AML-193 (cell line): ENCODE measurements around the gene EIF4A3.

Experiments
- DNase-seq, 2 experiments: peaks; one replicate each; lab custom pipeline; 2025; lab: John Stamatoyannopoulos, UW

EIF4A3 gene

DNA sequence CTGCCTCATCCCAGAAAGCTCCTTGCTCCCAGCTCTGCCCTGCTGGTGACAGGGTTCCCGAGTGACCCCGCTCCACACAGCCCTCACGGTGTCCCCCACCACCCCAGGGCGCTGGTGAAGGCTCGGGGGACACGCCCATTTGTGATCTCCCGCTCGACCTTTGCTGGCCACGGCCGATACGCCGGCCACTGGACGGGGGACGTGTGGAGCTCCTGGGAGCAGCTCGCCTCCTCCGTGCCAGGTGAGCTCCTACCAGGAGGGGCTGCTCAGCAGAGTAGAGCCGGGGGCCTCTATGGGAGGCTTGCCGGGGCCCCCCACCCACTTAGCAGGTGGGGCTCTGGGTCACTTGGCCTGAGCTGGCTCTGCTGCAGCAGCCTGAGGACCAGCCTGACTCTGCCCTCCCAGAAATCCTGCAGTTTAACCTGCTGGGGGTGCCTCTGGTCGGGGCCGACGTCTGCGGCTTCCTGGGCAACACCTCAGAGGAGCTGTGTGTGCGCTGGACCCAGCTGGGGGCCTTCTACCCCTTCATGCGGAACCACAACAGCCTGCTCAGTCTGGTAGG is 34.4 kb downstream of the EIF4A3 start:
- DNase-seq: no peak

DNA sequence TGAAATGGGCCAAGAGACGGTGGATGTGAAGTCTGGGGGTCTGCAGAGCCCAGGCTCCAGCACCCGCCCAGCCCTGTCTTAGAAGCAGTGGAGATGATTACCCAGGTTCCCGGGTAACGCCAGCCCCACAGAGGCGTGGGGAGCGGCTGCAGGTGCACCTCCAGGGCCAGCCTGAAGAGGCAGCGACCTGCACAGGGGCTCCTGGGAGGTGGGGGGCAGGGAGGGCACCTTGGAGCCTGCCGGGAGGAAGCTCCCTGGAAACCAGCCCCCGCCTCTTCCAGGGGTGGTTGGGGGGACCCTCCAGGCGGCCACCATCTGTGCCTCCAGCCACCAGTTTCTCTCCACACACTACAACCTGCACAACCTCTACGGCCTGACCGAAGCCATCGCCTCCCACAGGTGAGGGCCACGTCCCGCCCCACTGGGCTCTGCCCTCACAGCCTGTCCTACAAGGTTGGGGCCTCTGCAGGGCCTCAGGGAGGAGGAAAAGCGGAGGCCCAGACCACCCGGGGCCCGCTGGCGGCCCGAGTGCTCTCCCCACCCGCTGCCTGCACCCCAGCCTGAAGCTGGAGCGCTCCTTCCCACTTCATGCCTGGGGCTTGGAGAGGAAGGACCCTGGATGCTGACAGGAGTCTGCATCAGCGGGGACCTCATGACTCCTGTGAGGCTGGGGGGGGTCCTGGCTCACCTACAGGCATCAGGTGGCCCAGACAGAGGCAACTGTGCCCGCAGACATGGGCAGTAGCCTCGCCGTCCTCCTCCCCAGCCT is 35.0 kb downstream of the EIF4A3 start:
- no peak for DNase-seq

GRCh38 chr17:80110927-80111701 is 35.8 kb downstream of the EIF4A3 start:
- DNase-seq: no peak

DNA sequence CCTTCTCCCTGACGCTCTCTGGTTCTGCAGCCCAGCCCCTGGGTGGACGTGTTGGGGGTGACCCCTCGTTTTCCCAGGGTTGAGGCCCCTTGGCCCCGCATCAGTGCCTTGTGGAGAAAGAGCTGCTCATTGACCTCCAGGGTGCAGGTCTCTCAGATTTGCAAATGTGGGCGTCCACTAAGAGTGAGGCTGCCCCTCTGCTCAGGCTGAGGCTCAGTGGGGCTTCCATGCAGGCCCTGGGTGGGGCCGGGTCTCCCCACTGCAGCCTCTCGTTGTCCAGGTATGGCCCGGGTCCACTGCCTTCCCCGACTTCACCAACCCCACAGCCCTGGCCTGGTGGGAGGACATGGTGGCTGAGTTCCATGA is 36.5 kb downstream of the EIF4A3 start:
- DNase-seq: no peak

GRCh38 chr17:80109713-80110446 is 37.0 kb downstream of the EIF4A3 start:
- DNase-seq: no peak

DNA sequence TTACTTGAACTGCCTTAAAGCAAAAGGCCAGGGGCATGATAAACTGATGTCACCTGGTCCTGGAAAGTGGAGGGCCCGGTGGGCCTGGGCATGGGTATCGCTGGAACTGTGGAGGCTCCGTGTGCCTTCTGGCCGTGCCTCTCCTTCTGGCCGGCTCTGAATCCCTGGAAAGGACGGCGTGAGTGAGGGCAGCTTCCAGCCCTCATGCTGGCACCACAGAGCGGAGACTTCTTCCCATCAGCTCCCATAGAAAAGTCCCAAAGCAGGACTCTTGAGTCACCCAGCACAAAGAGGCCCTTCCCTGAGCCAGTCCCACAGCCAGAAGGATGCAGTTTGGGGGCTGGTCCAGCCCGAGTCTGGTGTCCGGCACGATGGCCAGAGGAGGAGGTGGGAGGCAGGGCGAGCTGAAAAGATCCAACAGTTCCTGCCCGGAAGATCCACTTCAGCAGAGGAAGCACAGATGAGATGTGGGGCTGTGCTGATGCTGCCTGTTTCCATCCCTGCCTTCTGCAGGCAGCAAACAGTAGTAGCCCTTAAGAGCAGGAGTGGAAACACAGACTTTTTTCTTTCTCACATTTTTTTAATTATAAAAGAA is 37.8 kb downstream of the EIF4A3 start:
- no peak for DNase-seq

GRCh38 chr17:80108036-80108971 is 38.6 kb downstream of the EIF4A3 start:
- DNase-seq: no peak

DNA sequence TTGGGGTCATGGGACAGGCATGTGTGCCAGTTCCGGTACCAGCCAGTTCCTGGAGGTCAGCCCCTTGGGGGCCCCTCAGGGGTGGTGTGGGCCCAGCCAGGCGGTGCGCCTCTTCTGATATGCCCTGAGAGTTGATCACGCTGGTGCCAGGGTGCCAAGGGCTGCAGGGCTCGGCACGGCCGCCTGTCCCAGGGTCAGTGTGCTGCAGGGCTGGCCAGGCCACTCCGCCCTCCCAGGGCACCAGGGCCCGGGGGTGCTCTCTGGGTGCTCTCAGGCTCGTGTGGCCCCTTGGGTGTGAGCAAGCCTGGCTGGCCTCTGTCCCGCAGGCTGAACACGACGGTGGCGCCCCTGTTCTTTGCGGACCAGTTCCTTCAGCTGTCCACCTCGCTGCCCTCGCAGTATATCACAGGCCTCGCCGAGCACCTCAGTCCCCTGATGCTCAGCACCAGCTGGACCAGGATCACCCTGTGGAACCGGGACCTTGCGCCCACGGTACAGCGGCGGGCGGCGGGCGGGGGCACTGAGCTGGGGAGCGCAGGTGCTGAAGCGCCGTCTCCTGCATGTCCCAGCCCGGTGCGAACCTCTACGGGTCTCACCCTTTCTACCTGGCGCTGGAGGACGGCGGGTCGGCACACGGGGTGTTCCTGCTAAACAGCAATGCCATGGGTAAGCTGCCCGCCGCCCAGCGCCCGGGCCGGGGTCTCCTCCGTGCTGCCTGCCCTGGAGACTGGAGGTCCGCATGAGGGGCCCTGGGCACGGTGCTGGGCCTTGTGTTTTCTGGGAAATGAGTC is 39.5 kb downstream of the EIF4A3 start:
- DNase-seq: no peak

- DNase-seq: no peak
These were observed 40.2 kb downstream of the EIF4A3 start for GRCh38 chr17:80106751-80107150.

DNA sequence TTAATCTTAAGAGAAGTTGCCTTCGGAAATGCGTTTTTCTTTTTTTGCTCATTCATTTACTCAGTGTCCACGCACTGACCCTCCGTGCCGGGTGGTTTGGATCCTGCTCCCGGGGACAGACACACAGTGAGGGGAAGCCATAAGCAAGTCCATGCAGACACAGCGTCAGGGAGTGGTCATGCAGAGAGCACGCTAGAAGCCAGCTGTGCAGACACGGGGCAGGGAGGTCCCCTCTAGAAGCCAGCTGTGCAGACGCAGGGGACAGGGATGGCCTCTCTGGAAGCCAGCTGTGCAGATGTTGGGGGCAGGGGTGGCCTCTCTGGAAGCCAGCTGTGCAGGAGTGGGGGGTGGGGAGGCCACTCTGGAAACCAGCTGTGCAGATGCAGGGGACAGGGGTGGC is 40.8 kb downstream of the EIF4A3 start:
- no peak for DNase-seq

- no peak for DNase-seq
These were observed 41.2 kb downstream of the EIF4A3 start for GRCh38 chr17:80105762-80106161.

- DNase-seq: no peak
These were observed 42.0 kb downstream of the EIF4A3 start for GRCh38 chr17:80104956-80105375.

DNA sequence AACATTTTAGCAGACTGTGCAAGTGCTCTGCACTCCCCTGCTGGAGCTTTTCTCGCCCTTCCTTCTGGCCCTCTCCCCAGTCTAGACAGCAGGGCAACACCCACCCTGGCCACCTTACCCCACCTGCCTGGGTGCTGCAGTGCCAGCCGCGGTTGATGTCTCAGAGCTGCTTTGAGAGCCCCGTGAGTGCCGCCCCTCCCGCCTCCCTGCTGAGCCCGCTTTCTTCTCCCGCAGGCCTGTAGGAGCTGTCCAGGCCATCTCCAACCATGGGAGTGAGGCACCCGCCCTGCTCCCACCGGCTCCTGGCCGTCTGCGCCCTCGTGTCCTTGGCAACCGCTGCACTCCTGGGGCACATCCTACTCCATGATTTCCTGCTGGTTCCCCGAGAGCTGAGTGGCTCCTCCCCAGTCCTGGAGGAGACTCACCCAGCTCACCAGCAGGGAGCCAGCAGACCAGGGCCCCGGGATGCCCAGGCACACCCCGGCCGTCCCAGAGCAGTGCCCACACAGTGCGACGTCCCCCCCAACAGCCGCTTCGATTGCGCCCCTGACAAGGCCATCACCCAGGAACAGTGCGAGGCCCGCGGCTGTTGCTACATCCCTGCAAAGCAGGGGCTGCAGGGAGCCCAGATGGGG is 42.5 kb downstream of the EIF4A3 start:
- no peak for DNase-seq

GRCh38 chr17:80103449-80104085 is 43.4 kb downstream of the EIF4A3 start:
- DNase-seq: no peak

DNA sequence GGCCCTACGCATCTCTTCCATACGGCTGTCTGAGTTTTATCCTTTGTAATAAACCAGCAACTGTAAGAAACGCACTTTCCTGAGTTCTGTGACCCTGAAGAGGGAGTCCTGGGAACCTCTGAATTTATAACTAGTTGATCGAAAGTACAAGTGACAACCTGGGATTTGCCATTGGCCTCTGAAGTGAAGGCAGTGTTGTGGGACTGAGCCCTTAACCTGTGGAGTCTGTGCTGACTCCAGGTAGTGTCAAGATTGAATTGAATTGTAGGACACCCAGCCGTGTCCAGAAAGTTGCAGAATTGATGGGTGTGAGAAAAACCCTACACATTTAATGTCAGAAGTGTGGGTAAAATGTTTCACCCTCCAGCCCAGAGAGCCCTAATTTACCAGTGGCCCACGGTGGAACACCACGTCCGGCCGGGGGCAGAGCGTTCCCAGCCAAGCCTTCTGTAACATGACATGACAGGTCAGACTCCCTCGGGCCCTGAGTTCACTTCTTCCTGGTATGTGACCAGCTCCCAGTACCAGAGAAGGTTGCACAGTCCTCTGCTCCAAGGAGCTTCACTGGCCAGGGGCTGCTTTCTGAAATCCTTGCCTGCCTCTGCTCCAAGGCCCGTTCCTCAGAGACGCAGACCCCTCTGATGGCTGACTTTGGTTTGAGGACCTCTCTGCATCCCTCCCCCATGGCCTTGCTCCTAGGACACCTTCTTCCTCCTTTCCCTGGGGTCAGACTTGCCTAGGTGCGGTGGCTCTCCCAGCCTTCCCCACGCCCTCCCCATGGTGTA is 44.1 kb downstream of the EIF4A3 start:
- DNase-seq: no peak

DNA sequence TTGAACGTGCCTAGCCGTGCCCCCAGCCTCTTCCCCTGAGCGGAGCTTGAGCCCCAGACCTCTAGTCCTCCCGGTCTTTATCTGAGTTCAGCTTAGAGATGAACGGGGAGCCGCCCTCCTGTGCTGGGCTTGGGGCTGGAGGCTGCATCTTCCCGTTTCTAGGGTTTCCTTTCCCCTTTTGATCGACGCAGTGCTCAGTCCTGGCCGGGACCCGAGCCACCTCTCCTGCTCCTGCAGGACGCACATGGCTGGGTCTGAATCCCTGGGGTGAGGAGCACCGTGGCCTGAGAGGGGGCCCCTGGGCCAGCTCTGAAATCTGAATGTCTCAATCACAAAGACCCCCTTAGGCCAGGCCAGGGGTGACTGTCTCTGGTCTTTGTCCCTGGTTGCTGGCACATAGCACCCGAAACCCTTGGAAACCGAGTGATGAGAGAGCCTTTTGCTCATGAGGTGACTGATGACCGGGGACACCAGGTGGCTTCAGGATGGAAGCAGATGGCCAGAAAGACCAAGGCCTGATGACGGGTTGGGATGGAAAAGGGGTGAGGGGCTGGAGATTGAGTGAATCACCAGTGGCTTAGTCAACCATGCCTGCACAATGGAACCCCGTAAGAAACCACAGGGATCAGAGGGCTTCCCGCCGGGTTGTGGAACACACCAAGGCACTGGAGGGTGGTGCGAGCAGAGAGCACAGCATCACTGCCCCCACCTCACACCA is 44.8 kb downstream of the EIF4A3 start:
- DNase-seq: peak; percentile 26 to 44
